ENCODE data around the gene GDNF. TPM values are rescaled to one million over a fixed set of nuclear protein-coding genes. Genes with fewer than 3 reads are reported as not detected.

Gene GDNF
- total RNA-seq, 1 donor from 2014 or later, result not detected

GRCh38 chr5:37831821-37832534 lies 7.9 kb downstream of the GDNF start:
- ATAC-seq (ENCODE audit: poor library complexity) (no peak), DNase-seq (no peak)
- intact Hi-C loops (cut with DNase I), result no loop called here

- no peak for ATAC-seq (ENCODE audit: poor library complexity)
- intact Hi-C loops (cut with DNase I), result no loop called here
- no peak for DNase-seq
Observed at GRCh38 chr5:37830348-37830747, 9.5 kb downstream of the GDNF start.

- intact Hi-C loops (cut with DNase I), result no loop called here
- ATAC-seq (ENCODE audit: poor library complexity) (no peak), DNase-seq (no peak)
Observed at GRCh38 chr5:37825334-37825915, 14.4 kb downstream of the GDNF start.

GRCh38 chr5:37823433-37824152 lies 16.2 kb downstream of the GDNF start:
- ATAC-seq (ENCODE audit: poor library complexity) (no peak), DNase-seq (no peak)
- intact Hi-C loops (cut with DNase I), result no loop called here

GRCh38 chr5:37816883-37817282 lies 23.0 kb downstream of the GDNF start:
- DNase-seq (no peak), ATAC-seq (ENCODE audit: poor library complexity) (no peak)
- intact Hi-C loops (cut with DNase I), result no loop called here

- DNase-seq, result no peak
- ATAC-seq (ENCODE audit: poor library complexity), result no peak
- intact Hi-C loops (cut with DNase I), result no loop called here
Observed at GRCh38 chr5:37816331-37816730, 23.5 kb downstream of the GDNF start.

- ATAC-seq (ENCODE audit: poor library complexity) (no peak), DNase-seq (no peak)
- intact Hi-C loops (cut with DNase I), result no loop called here
Observed at GRCh38 chr5:37815913-37816312, 23.9 kb downstream of the GDNF start.

GRCh38 chr5:37814699-37815098 lies 25.1 kb downstream of the GDNF start:
- intact Hi-C loops (cut with DNase I), result no loop called here
- DNase-seq (no peak), ATAC-seq (ENCODE audit: poor library complexity) (no peak)

- intact Hi-C loops (cut with DNase I), result no loop called here
- DNase-seq, result no peak
Observed at GRCh38 chr5:37812365-37812764, 27.5 kb downstream of the GDNF start.

GRCh38 chr5:37811866-37812265 lies 28.0 kb downstream of the GDNF start:
- no peak for DNase-seq
- intact Hi-C loops (cut with DNase I), result no loop called here
- no peak for ATAC-seq (ENCODE audit: poor library complexity)

More at GRCh38 chr5:37812365-37812764, 27.5 kb downstream of the GDNF start:
- ATAC-seq (ENCODE audit: poor library complexity), result no peak

GRCh38 chr5:37810311-37810710 lies 29.5 kb downstream of the GDNF start:
- ATAC-seq (ENCODE audit: poor library complexity) (no peak), DNase-seq (no peak)
- intact Hi-C loops (cut with DNase I), result no loop called here

- DNase-seq (no peak), ATAC-seq (ENCODE audit: poor library complexity) (no peak)
- intact Hi-C loops (cut with DNase I), result no loop called here
Observed at GRCh38 chr5:37808945-37809344, 30.9 kb downstream of the GDNF start.

- ATAC-seq (ENCODE audit: poor library complexity), result no peak
- intact Hi-C loops (cut with DNase I), result no loop called here
Observed at GRCh38 chr5:37807621-37808301, 32.1 kb downstream of the GDNF start.

GRCh38 chr5:37807015-37807414 lies 32.8 kb downstream of the GDNF start:
- DNase-seq, result no peak
- no peak for ATAC-seq (ENCODE audit: poor library complexity)
- intact Hi-C loops (cut with DNase I), result no loop called here

More at GRCh38 chr5:37807621-37808301, 32.1 kb downstream of the GDNF start:
- DNase-seq, result no peak

GRCh38 chr5:37806476-37806875 lies 33.4 kb downstream of the GDNF start:
- ATAC-seq (ENCODE audit: poor library complexity), result no peak
- no peak for DNase-seq
- intact Hi-C loops (cut with DNase I), result no loop called here

- no peak for ATAC-seq (ENCODE audit: poor library complexity)
- no peak for DNase-seq
- intact Hi-C loops (cut with DNase I), result no loop called here
Observed at GRCh38 chr5:37806016-37806415, 33.8 kb downstream of the GDNF start.

- intact Hi-C loops (cut with DNase I), result no loop called here
- ATAC-seq (ENCODE audit: poor library complexity), result no peak
- no peak for DNase-seq
Observed at GRCh38 chr5:37804401-37804800, 35.4 kb downstream of the GDNF start.

GRCh38 chr5:37803487-37803886 lies 36.4 kb downstream of the GDNF start:
- intact Hi-C loops (cut with DNase I), result no loop called here
- no peak for DNase-seq
- no peak for ATAC-seq (ENCODE audit: poor library complexity)

GRCh38 chr5:37801521-37801920 lies 38.3 kb downstream of the GDNF start:
- ATAC-seq (ENCODE audit: poor library complexity), result no peak
- intact Hi-C loops (cut with DNase I), result no loop called here
- DNase-seq, result no peak
